Activated naive CD4-positive, alpha-beta T cell treated with anti-CD3 and anti-CD28 coated beads, Interleukin-2, amount 10 ng/mL, durations not matched to agents 7 days and 5 days (primary cell): ENCODE data around the gene MSI2.
"Not testable (repeated sequence)": the region's sequence is repeated elsewhere in the genome, so short reads cannot be mapped to it uniquely, and the experiment has no call there.

ENCODE experiments used
- CTCF ChIA-PET: fragments of 350-600 bp; sonication (Branson Sonifier 250); formaldehyde crosslinking; loops from one replicate; lab custom pipeline; 2021; ENCODE audit warnings: antibody characterized with exemption; lab: Charles Lee
- DNase-seq: peaks from one replicate; pipeline ENCODE4 v3.0.0-alpha.2; 2020
- H3K27ac Mint-ChIP-seq: one replicate; pipeline ENCODE4 v1.8.0; 2021; ENCODE audit warnings: mild to moderate bottlenecking, moderate library complexity, mixed read lengths
- H3K27me3 Mint-ChIP-seq: one replicate; pipeline ENCODE4 v1.8.0; 2021; ENCODE audit warnings: mild to moderate bottlenecking, mixed read lengths
- H3K36me3 Mint-ChIP-seq: one replicate; pipeline ENCODE4 v1.8.0; 2021; ENCODE audit warnings: mixed read lengths
- H3K4me1 Mint-ChIP-seq: one replicate; pipeline ENCODE4 v1.8.0; 2021; ENCODE audit warnings: mixed read lengths
- H3K4me3 Mint-ChIP-seq: one replicate; pipeline ENCODE4 v1.8.0; 2021; ENCODE audit warnings: mild to moderate bottlenecking, moderate library complexity, mixed read lengths
- H3K9me3 Mint-ChIP-seq: one replicate; pipeline ENCODE4 v1.8.0; 2021; ENCODE audit warnings: mixed read lengths

MSI2 gene

GRCh38 chr17:57255776-57256681 lies at the start of gene MSI2:
Gene MSI2, plus strand, starts transcription at chr17:57256523. Its CDS starts 220 bp downstream, at chr17:57256743.
- H3K9me3 Mint-ChIP-seq, result no peaks in the 10 kb centered on the region
- H3K4me1 Mint-ChIP-seq, result peaks cover 50% of the 10 kb centered on the region
- H3K27ac Mint-ChIP-seq, result peak within 1 kb of the TSS; percentile 89
- peak within 1 kb of the TSS; percentile 94 for H3K4me3 Mint-ChIP-seq
- peak; percentile 94 for DNase-seq
- CTCF ChIA-PET, result interaction anchor here (2.9 kb wide), 1 partner anchor 12 kb away, joined by 15 read pairs; no protein-coding TSS in a partner anchor
- peaks cover 28% of the 10 kb centered on the region for H3K36me3 Mint-ChIP-seq
- H3K27me3 Mint-ChIP-seq, result peaks cover 23% of the 10 kb centered on the region

DNA sequence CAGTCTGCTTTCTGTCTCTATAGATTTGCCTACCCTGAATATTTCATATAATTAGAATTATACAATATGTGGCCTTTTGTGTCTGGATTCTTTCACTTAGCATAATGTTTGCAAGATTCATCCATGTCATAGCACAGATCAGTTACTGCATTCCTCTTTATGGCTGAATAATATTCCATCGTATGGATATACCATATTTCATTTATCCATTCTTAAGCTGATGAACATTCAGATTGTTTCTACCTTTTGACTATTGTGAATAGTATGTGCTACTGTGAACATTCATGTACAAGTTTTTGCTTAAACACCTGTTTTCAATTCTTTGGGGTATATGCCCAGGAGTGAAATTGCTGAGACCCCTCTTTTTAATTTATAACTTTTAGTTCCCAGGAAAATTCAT lies 49.4 kb upstream of the MSI2 start:
- Mint-ChIP-seq H3K36me3 (no peaks in the 10 kb centered on the region), H3K27ac (no peak overlapping the region), H3K9me3 (peaks cover 4% of the 10 kb centered on the region), H3K27me3 (peaks cover 15% of the 10 kb centered on the region), H3K4me1 (peaks cover 9% of the 10 kb centered on the region), H3K4me3 (no peak overlapping the region)
- CTCF ChIA-PET, result interaction anchor here (1.5 kb wide), 1 partner anchor 465 kb away, joined by 3 read pairs; no protein-coding TSS in a partner anchor
- DNase-seq, result no peak

- CTCF ChIA-PET, result interaction anchor here (1.5 kb wide), 1 partner anchor 464 kb away, joined by 3 read pairs; no protein-coding TSS in a partner anchor
- Mint-ChIP-seq H3K4me1 (peaks cover 9% of the 10 kb centered on the region), H3K36me3 (no peaks in the 10 kb centered on the region), H3K27ac (no peak overlapping the region), H3K27me3 (peaks cover 20% of the 10 kb centered on the region), H3K9me3 (peaks cover 4% of the 10 kb centered on the region), H3K4me3 (no peak overlapping the region)
- DNase-seq, result no peak
These were observed 48.9 kb upstream of the MSI2 start for GRCh38 chr17:57207396-57207795.

DNA sequence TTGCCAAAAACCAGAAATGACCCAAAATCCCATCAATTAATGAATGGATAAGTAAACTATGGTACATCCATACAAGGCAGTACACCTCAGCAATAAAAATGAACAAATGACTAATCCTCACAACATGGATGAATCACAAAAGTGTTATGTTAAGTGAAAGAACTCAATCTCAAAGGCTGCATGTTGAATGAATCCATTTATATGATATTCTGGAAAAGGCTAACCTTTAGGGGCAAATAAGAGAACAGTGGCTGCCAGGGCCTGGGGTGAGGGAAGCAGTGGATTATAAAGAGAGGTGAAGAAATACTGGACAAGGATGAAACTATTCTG lies 46.1 kb upstream of the MSI2 start:
- CTCF ChIA-PET, result no interaction called here
- DNase-seq, result no peak
- H3K27me3 Mint-ChIP-seq, result peaks cover 29% of the 10 kb centered on the region

GRCh38 chr17:57210972-57211411 lies 45.3 kb upstream of the MSI2 start:
- Mint-ChIP-seq H3K9me3 (peaks cover 4% of the 10 kb centered on the region), H3K27ac (no peak overlapping the region), H3K36me3 (no peaks in the 10 kb centered on the region), H3K4me1 (peaks cover 9% of the 10 kb centered on the region), H3K4me3 (no peak overlapping the region), H3K27me3 (peaks cover 30% of the 10 kb centered on the region)
- CTCF ChIA-PET, result no interaction called here
- DNase-seq, result no peak

More for the DNA sequence above, 46.1 kb upstream of the MSI2 start:
- Mint-ChIP-seq H3K4me3 (no peak overlapping the region), H3K36me3 (no peaks in the 10 kb centered on the region), H3K4me1 (peaks cover 9% of the 10 kb centered on the region), H3K27ac (no peak overlapping the region), H3K9me3 (peaks cover 4% of the 10 kb centered on the region)

DNA sequence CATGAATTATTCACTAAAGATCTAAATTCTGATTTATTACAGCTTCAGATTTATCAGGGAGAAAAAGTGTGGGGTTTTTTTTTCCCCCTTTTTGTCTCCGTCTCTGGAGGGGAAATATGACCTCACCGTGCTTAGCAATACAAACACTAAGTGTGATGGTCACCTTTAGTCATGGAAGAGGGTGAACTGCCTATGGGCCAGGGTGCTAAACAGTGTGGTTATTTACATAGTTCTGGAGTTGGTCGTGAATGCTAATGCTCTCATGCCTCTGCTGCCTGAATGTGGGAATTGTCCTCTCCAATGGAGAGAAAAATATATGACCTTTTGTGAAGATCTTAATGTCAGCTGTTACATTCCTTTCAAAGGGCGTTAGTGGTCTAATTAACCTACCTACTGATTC lies 44.8 kb upstream of the MSI2 start:
- CTCF ChIA-PET, result no interaction called here
- no peak overlapping the region for H3K27ac Mint-ChIP-seq
- H3K36me3 Mint-ChIP-seq, result no peaks in the 10 kb centered on the region
- H3K9me3 Mint-ChIP-seq, result peaks cover 4% of the 10 kb centered on the region
- no peak overlapping the region for H3K4me3 Mint-ChIP-seq
- peaks cover 35% of the 10 kb centered on the region for H3K27me3 Mint-ChIP-seq
- peaks cover 9% of the 10 kb centered on the region for H3K4me1 Mint-ChIP-seq
- DNase-seq, result no peak

DNA sequence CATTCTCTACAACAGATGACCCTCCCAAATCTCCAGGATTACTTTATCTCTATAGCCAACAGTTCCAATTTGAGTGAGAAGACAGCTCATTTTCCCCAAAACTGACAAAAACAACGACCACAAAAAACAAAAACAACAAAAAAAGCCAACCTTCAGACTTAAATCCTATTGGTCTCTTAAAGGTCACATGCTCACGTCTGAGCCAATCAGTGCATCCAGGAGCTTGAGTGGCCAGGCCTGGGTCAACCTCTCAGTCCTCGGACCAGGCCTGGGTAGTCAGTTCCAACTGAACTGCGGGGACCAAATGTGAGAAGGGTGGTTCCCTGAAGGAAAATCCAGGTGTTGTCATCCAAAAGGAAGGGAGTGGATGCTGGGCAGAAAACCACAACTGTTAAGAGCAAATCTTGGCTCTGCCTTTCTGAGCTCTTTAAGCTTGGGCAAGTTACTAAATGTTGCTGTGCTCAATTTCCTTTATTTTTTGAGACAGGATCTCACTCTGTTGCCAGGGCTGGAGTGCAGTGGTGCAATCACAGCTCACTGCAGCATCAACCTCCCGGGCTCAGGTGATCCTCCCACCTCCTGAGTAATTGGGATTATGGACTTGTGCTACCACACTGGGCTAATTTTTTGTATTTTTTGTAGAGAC lies 43.0 kb upstream of the MSI2 start:
- Mint-ChIP-seq H3K27ac (no peak overlapping the region), H3K27me3 (peaks cover 38% of the 10 kb centered on the region), H3K4me1 (peaks cover 9% of the 10 kb centered on the region), H3K9me3 (peaks cover 1% of the 10 kb centered on the region), H3K4me3 (no peak overlapping the region), H3K36me3 (no peaks in the 10 kb centered on the region)
- CTCF ChIA-PET, result no interaction called here
- DNase-seq, result no peak

DNA sequence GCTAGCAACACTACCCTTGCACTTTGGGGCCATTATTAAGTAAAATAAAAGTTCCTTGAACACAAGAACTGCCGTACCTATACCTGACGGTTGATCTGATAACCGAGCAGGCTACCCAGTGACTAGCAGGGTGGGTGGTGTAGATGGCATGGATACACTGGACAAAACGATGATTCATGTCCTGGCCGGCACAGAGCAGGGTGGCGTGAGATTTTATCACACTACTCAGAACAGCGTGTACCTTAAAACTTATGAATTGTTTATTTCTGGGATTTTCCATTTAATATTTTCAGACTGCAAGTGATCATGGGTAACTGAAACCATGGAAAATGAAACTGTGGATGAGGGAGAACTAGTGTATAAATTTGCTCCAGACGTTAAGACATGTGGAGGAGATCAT lies 41.0 kb upstream of the MSI2 start:
- DNase-seq, result no peak
- no peak overlapping the region for H3K4me3 Mint-ChIP-seq
- H3K4me1 Mint-ChIP-seq, result peaks cover 7% of the 10 kb centered on the region
- H3K27me3 Mint-ChIP-seq, result peaks cover 42% of the 10 kb centered on the region
- H3K9me3 Mint-ChIP-seq, result no peaks in the 10 kb centered on the region
- H3K36me3 Mint-ChIP-seq, result no peaks in the 10 kb centered on the region
- CTCF ChIA-PET, result no interaction called here
- H3K27ac Mint-ChIP-seq, result no peak overlapping the region

GRCh38 chr17:57221366-57222350 lies 34.7 kb upstream of the MSI2 start:
- Mint-ChIP-seq H3K27me3 (peaks cover 13% of the 10 kb centered on the region), H3K4me3 (no peak overlapping the region), H3K4me1 (no peaks in the 10 kb centered on the region), H3K27ac (no peak overlapping the region), H3K9me3 (peaks cover 7% of the 10 kb centered on the region), H3K36me3 (no peaks in the 10 kb centered on the region)
- CTCF ChIA-PET, result interaction anchor here (1.0 kb wide), 1 partner anchor 21 kb away, joined by 3 read pairs; no protein-coding TSS in a partner anchor
- DNase-seq, result no peak

GRCh38 chr17:57222422-57222821 lies 33.9 kb upstream of the MSI2 start:
- not testable (repeated sequence) for H3K4me3 Mint-ChIP-seq, DNase-seq, H3K4me1 Mint-ChIP-seq, H3K9me3 Mint-ChIP-seq, H3K36me3 Mint-ChIP-seq, H3K27ac Mint-ChIP-seq
- peaks cover 17% of the 10 kb centered on the region for H3K27me3 Mint-ChIP-seq
- CTCF ChIA-PET, result interaction anchor here (1.0 kb wide), 1 partner anchor 21 kb away, joined by 3 read pairs; no protein-coding TSS in a partner anchor

GRCh38 chr17:57225127-57225526 lies 31.2 kb upstream of the MSI2 start:
- Mint-ChIP-seq H3K4me1 (no peaks in the 10 kb centered on the region), H3K27ac (no peak overlapping the region), H3K9me3 (peaks cover 7% of the 10 kb centered on the region), H3K4me3 (no peak overlapping the region), H3K27me3 (peaks cover 13% of the 10 kb centered on the region), H3K36me3 (no peaks in the 10 kb centered on the region)
- CTCF ChIA-PET, result no interaction called here
- DNase-seq, result no peak

- CTCF ChIA-PET, result interaction anchor here (0.9 kb wide), 1 partner anchor 16 kb away, joined by 4 read pairs; no protein-coding TSS in a partner anchor
- no peak overlapping the region for H3K27ac Mint-ChIP-seq
- H3K27me3 Mint-ChIP-seq, result peaks cover 19% of the 10 kb centered on the region
- no peaks in the 10 kb centered on the region for H3K36me3 Mint-ChIP-seq
- peaks cover 3% of the 10 kb centered on the region for H3K9me3 Mint-ChIP-seq
- H3K4me3 Mint-ChIP-seq, result no peak overlapping the region
- H3K4me1 Mint-ChIP-seq, result no peaks in the 10 kb centered on the region
- DNase-seq, result no peak
These were observed 29.5 kb upstream of the MSI2 start for GRCh38 chr17:57226793-57227192.

DNA sequence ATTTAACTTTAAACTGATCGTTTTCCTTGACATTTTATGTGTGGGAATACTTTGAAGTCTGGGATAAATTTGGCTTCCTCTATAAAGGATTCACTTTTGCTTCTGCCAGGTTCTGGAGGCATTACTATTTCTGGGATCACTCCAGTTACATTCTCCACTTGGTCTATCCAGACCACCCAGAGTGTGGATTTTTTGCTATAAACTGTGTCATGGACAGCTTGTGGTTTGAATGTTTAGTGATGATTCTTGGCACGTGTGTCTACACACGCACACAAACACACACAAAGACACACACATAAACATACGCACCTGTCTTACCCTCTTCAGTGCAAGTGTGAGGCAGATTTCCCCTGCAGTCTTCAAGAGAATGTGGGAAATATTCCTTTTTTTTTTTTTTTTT lies 27.4 kb upstream of the MSI2 start:
- CTCF ChIA-PET, result interaction anchor here (0.7 to 1.5 kb wide), 2 partner anchors 14 to 78 kb away, joined by 3 to 4 read pairs; no protein-coding TSS in a partner anchor
- H3K9me3 Mint-ChIP-seq, result no peaks in the 10 kb centered on the region

More for the DNA sequence above, 27.4 kb upstream of the MSI2 start:
- H3K27me3 Mint-ChIP-seq, result peaks cover 24% of the 10 kb centered on the region
- no peak overlapping the region for H3K27ac Mint-ChIP-seq
- no peaks in the 10 kb centered on the region for H3K4me1 Mint-ChIP-seq
- no peak for DNase-seq
- no peak overlapping the region for H3K4me3 Mint-ChIP-seq
- no peaks in the 10 kb centered on the region for H3K36me3 Mint-ChIP-seq
